ENCODE measurements around the gene NPPB.

DNA sequence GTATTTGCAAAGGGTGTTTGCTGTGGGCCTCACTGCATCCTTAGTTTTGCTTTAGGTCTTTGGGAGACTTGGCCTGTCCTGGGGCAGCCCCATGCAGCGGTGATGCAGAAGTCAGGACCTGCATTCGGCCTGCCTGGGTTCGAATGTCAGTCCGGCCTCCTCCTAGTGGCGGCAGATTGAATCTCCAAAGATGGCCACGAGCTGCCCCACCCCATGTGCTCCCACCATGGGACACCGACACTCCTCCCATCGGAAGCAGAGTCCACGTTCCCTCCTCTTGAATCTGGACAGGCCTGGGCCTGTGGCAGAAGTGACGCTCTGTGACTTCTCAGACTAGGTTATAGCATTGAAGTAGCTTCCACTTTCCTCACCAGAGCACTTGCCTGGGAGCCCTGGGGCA is 16.3 kb upstream of the NPPB start:
- TF ChIP-seq POLR2A (IDR thresholded peaks at IDR 0.05; ENCODE audit: low read depth, low read length) (no peak), TAF1 (IDR thresholded peaks at IDR 0.05; ENCODE audit: borderline replicate concordance, low read depth, low read length) (no peak)

All from GM12892 (cell line).